NCI-H2171 (cell line): ENCODE data around the gene RIMS4.

Experiments used
- DNase-seq: peaks from one replicate; lab custom pipeline; 2025; lab: John Stamatoyannopoulos, UW

Gene RIMS4

GRCh38 chr20:44739942-44740341 lies 70.4 kb downstream of the RIMS4 start:
- DNase-seq, result peak; percentile 82

GRCh38 chr20:44738813-44739477 lies 71.4 kb downstream of the RIMS4 start:
- DNase-seq, result peak; percentile 74

- no peak for DNase-seq
These were observed 73.2 kb downstream of the RIMS4 start for GRCh38 chr20:44737116-44737515.

GRCh38 chr20:44736170-44737021 lies 74.0 kb downstream of the RIMS4 start:
- peak; percentile 73 for DNase-seq

- DNase-seq, result no peak
These were observed 74.6 kb downstream of the RIMS4 start for GRCh38 chr20:44735816-44736169.

GRCh38 chr20:44734938-44735337 lies 75.4 kb downstream of the RIMS4 start:
- no peak for DNase-seq

GRCh38 chr20:44733341-44734069 lies 76.8 kb downstream of the RIMS4 start:
- peak; percentile 48 for DNase-seq

- DNase-seq, result no peak
These were observed 78.0 kb downstream of the RIMS4 start for GRCh38 chr20:44732327-44732726.

- no peak for DNase-seq
These were observed 78.7 kb downstream of the RIMS4 start for GRCh38 chr20:44731657-44732056.

GRCh38 chr20:44730441-44730840 lies 79.9 kb downstream of the RIMS4 start:
- DNase-seq, result no peak

GRCh38 chr20:44728801-44729443 lies 81.4 kb downstream of the RIMS4 start:
- DNase-seq, result peak; percentile 86

GRCh38 chr20:44727651-44728050 lies 82.7 kb downstream of the RIMS4 start:
- no peak for DNase-seq

- DNase-seq, result no peak
These were observed 83.3 kb downstream of the RIMS4 start for GRCh38 chr20:44727039-44727438.

- DNase-seq, result no peak
These were observed 84.5 kb downstream of the RIMS4 start for GRCh38 chr20:44725837-44726236.

- no peak for DNase-seq
These were observed 85.8 kb downstream of the RIMS4 start for GRCh38 chr20:44724423-44725091.

- DNase-seq, result no peak
These were observed 86.5 kb downstream of the RIMS4 start for GRCh38 chr20:44723798-44724362.

GRCh38 chr20:44723391-44723790 lies 87.0 kb downstream of the RIMS4 start:
- no peak for DNase-seq

GRCh38 chr20:44722990-44723389 lies 87.4 kb downstream of the RIMS4 start:
- DNase-seq, result no peak

- no peak for DNase-seq
These were observed 88.6 kb downstream of the RIMS4 start for GRCh38 chr20:44721785-44722054.

GRCh38 chr20:44720997-44721784 lies 89.2 kb downstream of the RIMS4 start:
- no peak for DNase-seq

GRCh38 chr20:44720621-44720996 lies 89.7 kb downstream of the RIMS4 start:
- peak; percentile 13 for DNase-seq
